NCI-H524 (cell line): ENCODE measurements around the gene TBC1D22B.
"Not testable (repeated sequence)": the region's sequence is repeated elsewhere in the genome, so short reads cannot be mapped to it uniquely, and the experiment has no call there.

ENCODE experiments used
- DNase-seq, 2 experiments: peaks; one replicate each; lab custom pipeline; 2025; lab: John Stamatoyannopoulos, UW

Gene TBC1D22B

GRCh38 chr6:37321516-37322415, 64.2 kb downstream of the TBC1D22B start:
- peak; percentile 6 to 75 for DNase-seq

GRCh38 chr6:37323580-37323979, 66.0 kb downstream of the TBC1D22B start:
- peak; percentile 61 to 91 for DNase-seq

GRCh38 chr6:37324131-37325033, 66.8 kb downstream of the TBC1D22B start:
- DNase-seq: no peak

GRCh38 chr6:37330345-37330744, 72.8 kb downstream of the TBC1D22B start:
- DNase-seq: not testable (repeated sequence)

- no peak for DNase-seq
Observed at GRCh38 chr6:37331047-37331446, 73.5 kb downstream of the TBC1D22B start.

GRCh38 chr6:37332894-37333293, 75.3 kb downstream of the TBC1D22B start:
- DNase-seq: no peak

- DNase-seq: no peak
Observed at GRCh38 chr6:37334047-37334446, 76.5 kb downstream of the TBC1D22B start.

GRCh38 chr6:37338317-37338716, 80.7 kb downstream of the TBC1D22B start:
- DNase-seq: not testable (repeated sequence)

GRCh38 chr6:37338745-37339255, 81.2 kb downstream of the TBC1D22B start:
- DNase-seq: no peak

GRCh38 chr6:37339741-37340638, 82.4 kb downstream of the TBC1D22B start:
- DNase-seq: no peak

GRCh38 chr6:37340639-37340943, 83.0 kb downstream of the TBC1D22B start:
- DNase-seq: no peak

GRCh38 chr6:37343248-37343647, 85.7 kb downstream of the TBC1D22B start:
- no peak for DNase-seq

- no peak for DNase-seq
Observed at GRCh38 chr6:37344308-37344707, 86.7 kb downstream of the TBC1D22B start.

GRCh38 chr6:37345804-37346203, 88.2 kb downstream of the TBC1D22B start:
- not testable (repeated sequence) for DNase-seq

GRCh38 chr6:37347177-37347576, 89.6 kb downstream of the TBC1D22B start:
- no peak for DNase-seq

GRCh38 chr6:37347670-37348111, 90.1 kb downstream of the TBC1D22B start:
- no peak for DNase-seq

GRCh38 chr6:37351027-37351426, 93.5 kb downstream of the TBC1D22B start:
- no peak for DNase-seq

GRCh38 chr6:37352384-37352783, 94.8 kb downstream of the TBC1D22B start:
- no peak for DNase-seq

- DNase-seq: peak; percentile 67 to 78
Observed at GRCh38 chr6:37353761-37354525, 96.4 kb downstream of the TBC1D22B start, which contains the start of gene RNF8. Gene RNF8, plus strand, starts transcription at chr6:37353983. Its CDS starts 182 bp downstream, at chr6:37354165.

GRCh38 chr6:37354526-37355384, 97.2 kb downstream of the TBC1D22B start:
- DNase-seq: peak in 1 of 2 experiments; percentile 27
